ENCODE results near the gene TLE7.

The TLE7 gene

DNA sequence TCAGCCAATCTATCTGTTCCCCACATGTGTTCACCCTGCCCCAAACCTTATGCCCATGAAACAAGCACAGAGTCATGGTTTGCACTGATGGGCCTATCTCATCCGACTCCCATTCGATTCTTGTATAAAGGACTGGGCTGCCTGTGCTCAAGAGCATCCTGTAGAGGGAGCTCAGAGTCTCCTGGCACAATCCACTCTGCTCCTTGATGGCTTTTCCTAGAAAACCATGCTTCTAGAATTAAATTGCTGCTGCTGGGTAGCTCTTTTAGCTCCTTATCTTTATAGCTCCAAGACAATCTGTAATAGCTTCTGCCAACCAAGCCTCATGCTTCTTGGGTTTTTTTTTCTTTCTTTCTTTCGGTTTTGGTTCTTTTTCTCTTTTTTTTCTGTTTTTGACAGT is 37.6 kb upstream of the TLE7 start:
- DNase-seq (ENCODE audit: insufficient read length, low spot score) (no peak), FAIRE-seq (no peak)

DNA sequence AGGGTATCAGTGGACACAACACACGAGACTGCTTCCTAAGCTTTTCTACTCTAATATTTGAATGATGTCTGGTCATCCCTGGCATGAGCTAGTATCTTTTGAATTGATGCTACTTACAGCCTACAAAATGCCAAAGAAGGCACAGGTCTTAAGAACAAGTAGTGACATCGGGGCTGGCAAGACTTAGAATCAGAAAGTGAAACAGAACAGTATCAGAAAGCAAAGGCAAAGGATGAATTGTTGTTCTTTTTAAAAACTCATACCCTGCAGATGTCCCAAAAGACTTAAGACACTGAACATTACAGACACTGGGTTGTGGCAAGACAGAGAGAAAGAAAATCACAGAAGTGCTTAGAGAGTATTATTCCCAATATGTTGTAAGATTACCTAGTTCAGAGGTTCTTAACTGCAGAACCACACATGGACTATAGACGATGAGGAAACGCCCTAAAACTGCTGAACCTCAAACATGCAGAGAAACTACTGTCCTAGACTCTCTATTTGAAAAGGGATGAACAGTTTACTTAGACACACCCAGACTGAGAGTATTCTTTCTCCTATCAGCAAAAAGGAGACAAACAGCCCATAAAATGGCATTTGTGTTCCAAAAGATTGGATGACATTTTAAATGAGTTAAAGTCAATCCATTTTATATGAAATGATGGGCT is 34.7 kb upstream of the TLE7 start:
- no peak for FAIRE-seq
- TF ChIP-seq, protein P1, sequence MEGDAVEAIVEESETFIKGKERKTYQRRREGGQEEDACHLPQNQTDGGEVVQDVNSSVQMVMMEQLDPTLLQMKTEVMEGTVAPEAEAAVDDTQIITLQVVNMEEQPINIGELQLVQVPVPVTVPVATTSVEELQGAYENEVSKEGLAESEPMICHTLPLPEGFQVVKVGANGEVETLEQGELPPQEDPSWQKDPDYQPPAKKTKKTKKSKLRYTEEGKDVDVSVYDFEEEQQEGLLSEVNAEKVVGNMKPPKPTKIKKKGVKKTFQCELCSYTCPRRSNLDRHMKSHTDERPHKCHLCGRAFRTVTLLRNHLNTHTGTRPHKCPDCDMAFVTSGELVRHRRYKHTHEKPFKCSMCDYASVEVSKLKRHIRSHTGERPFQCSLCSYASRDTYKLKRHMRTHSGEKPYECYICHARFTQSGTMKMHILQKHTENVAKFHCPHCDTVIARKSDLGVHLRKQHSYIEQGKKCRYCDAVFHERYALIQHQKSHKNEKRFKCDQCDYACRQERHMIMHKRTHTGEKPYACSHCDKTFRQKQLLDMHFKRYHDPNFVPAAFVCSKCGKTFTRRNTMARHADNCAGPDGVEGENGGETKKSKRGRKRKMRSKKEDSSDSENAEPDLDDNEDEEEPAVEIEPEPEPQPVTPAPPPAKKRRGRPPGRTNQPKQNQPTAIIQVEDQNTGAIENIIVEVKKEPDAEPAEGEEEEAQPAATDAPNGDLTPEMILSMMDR (IDR thresholded peaks at IDR 0.05; ENCODE audit: insufficient read depth, missing control alignments) = no peak
- no peak for DNase-seq (ENCODE audit: insufficient read length, low spot score)

More for the DNA sequence above, 37.6 kb upstream of the TLE7 start:
- TF ChIP-seq, protein P1 (IDR thresholded peaks at IDR 0.05; ENCODE audit: insufficient read depth, missing control alignments) = peak; percentile 57

DNA sequence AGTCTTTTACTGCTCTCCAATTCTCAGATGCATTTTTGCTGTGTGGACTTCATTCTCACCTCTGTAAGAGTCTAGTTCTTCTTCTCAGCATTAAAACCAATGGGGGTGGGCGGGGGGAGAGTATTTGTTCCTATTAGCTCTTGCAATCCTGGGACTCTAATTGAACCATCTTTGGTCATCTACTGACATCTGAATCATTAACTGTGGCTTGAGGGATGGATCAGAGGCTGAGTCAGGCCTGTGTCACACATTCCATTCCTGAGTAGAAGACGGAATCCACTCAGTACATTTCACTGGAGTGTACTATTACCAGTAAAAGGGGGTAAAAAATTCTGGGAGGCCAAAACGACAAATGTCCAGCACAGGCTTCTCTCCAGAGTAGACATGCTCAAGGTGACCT is 33.0 kb upstream of the TLE7 start:
- no peak for DNase-seq (ENCODE audit: insufficient read length, low spot score)
- FAIRE-seq = no peak
- TF ChIP-seq, protein P1 (IDR thresholded peaks at IDR 0.05; ENCODE audit: insufficient read depth, missing control alignments) = no peak

DNA sequence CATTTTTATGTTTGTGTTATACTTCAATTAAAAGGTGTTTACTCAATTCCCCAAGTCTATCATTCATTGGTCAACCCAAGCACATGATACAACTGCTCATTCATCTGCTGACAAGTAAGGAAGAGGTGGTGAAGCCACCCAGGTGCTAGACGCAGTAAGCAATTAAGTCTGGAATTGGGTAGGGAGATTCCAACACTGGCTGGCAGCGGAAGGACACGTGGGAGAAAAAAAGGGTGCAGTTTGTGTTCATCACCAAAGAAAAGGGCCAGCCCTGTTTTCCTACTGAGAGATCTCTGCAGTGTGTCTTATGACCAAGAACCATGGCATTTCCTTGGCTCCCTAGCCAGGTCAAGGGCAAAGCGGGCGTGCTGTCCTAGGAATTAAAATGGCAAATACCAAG is 32.0 kb upstream of the TLE7 start:
- TF ChIP-seq, protein P1 (IDR thresholded peaks at IDR 0.05; ENCODE audit: insufficient read depth, missing control alignments) = no peak
- DNase-seq (ENCODE audit: insufficient read length, low spot score) (no peak), FAIRE-seq (no peak)

DNA sequence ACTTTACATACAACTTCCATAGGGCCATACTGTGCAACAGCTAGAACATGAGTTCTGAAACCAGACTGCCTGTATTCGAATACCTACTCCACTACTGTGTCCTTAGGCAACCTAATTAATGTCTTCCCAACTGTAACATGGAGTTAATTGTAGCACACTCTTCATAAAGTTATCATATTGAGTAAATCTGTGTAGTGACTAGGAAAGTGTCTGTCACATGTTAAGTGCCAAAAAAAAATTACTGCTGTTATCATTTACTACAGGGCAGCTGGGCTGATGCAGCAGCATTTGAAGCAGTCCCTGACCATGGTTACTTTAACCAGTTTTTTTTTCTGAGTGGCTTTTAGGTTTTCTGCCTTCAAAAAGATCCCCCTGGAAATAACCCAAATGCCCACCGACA is 31.1 kb upstream of the TLE7 start:
- DNase-seq (ENCODE audit: insufficient read length, low spot score) (no peak), FAIRE-seq (no peak)
- TF ChIP-seq, protein P1 (IDR thresholded peaks at IDR 0.05; ENCODE audit: insufficient read depth, missing control alignments) = no peak

DNA sequence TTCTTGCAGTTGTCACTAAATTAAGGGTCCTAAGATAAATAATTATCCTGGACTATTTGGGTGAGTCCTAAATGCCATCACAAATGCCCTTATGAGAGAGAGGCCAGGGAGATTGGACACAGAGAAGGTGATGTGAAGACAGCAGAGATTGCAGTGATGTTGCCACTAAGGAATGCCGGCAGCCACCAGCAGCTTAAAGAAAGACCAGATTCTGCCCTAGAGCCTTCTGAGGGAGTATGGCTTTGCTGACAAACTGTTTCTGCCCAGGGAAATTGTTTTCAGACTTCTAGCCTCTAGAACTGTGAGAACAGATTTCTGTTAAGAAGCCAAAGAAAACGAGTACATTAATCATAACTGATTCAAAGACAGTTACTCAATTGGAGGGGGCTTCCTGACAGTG is 30.2 kb upstream of the TLE7 start:
- no peak for DNase-seq (ENCODE audit: insufficient read length, low spot score)
- no peak for FAIRE-seq
- TF ChIP-seq, protein P1 (IDR thresholded peaks at IDR 0.05; ENCODE audit: insufficient read depth, missing control alignments) = no peak

DNA sequence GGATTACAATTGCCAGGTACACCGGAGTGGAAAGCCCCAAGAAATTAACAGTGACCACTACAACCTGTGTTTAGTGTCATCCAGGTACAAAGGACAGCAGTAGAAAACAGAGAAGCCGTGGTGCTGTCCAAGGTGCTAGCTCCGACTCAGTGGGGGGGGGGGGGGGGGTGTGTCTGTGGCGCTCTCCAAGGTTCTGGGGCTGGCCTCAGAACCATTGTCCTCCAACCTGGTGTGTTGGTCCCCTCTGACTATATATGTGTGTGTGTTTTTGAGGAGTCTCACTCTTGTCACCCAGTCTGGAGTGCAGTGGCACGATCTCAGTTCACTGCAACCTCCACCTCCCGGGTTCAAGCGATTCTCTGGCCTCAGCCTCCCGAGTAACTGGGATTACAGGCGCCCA is 26.0 kb upstream of the TLE7 start:
- FAIRE-seq (no peak), DNase-seq (ENCODE audit: insufficient read length, low spot score) (no peak)
- TF ChIP-seq, protein P1 (IDR thresholded peaks at IDR 0.05; ENCODE audit: insufficient read depth, missing control alignments) = no peak
